ENCODE results near the gene C16orf92. TPM values are rescaled to one million over a fixed set of nuclear protein-coding genes. Genes with fewer than 3 reads are reported as not detected.

Gene C16orf92
- total and polyA plus RNA-seq, 2 donors (not counting 3 experiments of a cell fraction or from before 2014, with no cell fraction given): not detected

- no peaks in the 10 kb centered on the region for H4K20me1 ChIP-seq (replicated peaks; ENCODE audit: control insufficient read depth, extremely low read depth, insufficient read depth, low read length)
- TF ChIP-seq POLR2A (IDR thresholded peaks at IDR 0.05; ENCODE audit: low read depth, low read length) (peak; percentile 17), POLR2AphosphoS5 (IDR thresholded peaks at IDR 0.05; ENCODE audit: insufficient read depth, low read depth, low read length) (peak; percentile 20), CTCF (IDR thresholded peaks at IDR 0.05; ENCODE audit: extremely low read depth in 1 of 2, insufficient read depth in 1 of 2, low read depth in 1 of 2, low read length in 2 of 2) (peak; percentile 55 to 67), JUN (IDR thresholded peaks at IDR 0.05; ENCODE audit: borderline replicate concordance, insufficient read depth, insufficient read length, low read depth) (no peak)
- H3K9me3 ChIP-seq (replicated peaks; ENCODE audit: control insufficient read depth, insufficient read depth, low read length): no peaks in the 10 kb centered on the region
- H3K4me2 ChIP-seq (ENCODE audit: insufficient read depth, low read length): no peak overlapping the region
- no peaks in the 10 kb centered on the region for H3K9me1 ChIP-seq (replicated peaks; ENCODE audit: control insufficient read depth, extremely low read depth, insufficient read depth, low read length)
- no peaks in the 10 kb centered on the region for H3K27me3 ChIP-seq (ENCODE audit: control insufficient read depth in 2 of 2, insufficient read depth in 2 of 2, low read length in 2 of 2)
- H3K9ac ChIP-seq (replicated peaks; ENCODE audit: extremely low read depth, insufficient read depth, low read length): no peak overlapping the region
- intact Hi-C loops (cut with micrococcal nuclease): no loop called here
- peak; percentile 46 for DNase-seq (ENCODE audit: low read depth, low spot score)
- dilution Hi-C loops (cut with MboI; ENCODE audit: extremely low pct_ligation_motif_present, low sequenced_read_pairs): no loop called here
- peak; percentile 78 for FAIRE-seq
- H3K27ac ChIP-seq (ENCODE audit: insufficient read depth, low read depth, low read length): no peak overlapping the region
- no peak overlapping the region for H2AFZ ChIP-seq (ENCODE audit: low read depth, low read length)
- H3K4me3 ChIP-seq (replicated peaks in 1 of 3; ENCODE audit: insufficient read depth in 1 of 3, low read depth in 1 of 3, low read length in 3 of 3): no peak overlapping the region
- CTCF ChIA-PET: interaction anchor here (1.6 to 1.8 kb wide), 2 partner anchors 14 to 23 kb away, joined by 5 to 9 read pairs; partner anchors contain the start of gene TBX6
- peaks cover 46% of the 10 kb centered on the region for H3K79me2 ChIP-seq (ENCODE audit: control insufficient read depth, insufficient read depth, low read length)
- POLR2A ChIA-PET: no interaction called here
- H3K36me3 ChIP-seq (ENCODE audit: control insufficient read depth in 2 of 2, extremely low read depth in 1 of 2, insufficient read depth in 2 of 2, low read length in 2 of 2): peaks cover 24 to 42% of the 10 kb centered on the region in 2 experiments
- H3K4me1 ChIP-seq (ENCODE audit: control insufficient read depth, extremely low read depth, insufficient read depth, low read length): peaks cover 21% of the 10 kb centered on the region
- no TSS peak for BruUV-seq (replicated peaks)
Measured at GRCh38 chr16:30068750-30069610, 46.0 kb downstream of the C16orf92 start.

Data from endothelial cell of umbilical vein (primary cell).